ENCODE results near the gene DOCK6. TPM values are rescaled to one million over a fixed set of nuclear protein-coding genes. Genes with fewer than 3 reads are reported as not detected.

The DOCK6 gene
- total RNA-seq, 1 donor from 2014 or later: 7.7 TPM

DNA sequence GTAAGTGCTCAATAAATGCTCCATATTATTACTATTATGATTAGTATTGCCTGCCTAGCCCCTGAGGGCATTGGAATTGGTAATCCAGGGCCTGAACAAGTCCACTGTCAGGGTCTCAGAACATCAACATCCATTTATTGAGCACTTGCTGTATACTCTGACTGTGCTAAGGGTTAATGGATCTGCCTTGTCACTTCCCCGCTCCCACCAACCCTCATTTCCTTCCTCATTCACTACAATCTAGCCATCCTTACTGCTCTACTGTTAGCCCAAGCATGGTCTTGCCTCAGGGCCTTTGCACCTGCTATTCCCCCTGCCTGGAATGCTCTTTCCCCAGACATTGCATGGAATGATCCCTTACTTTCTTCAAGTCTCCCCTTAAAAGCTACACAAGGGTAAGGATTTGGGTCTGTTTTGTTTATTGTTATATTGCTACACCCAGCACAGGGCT, 35.6 kb downstream of the DOCK6 start:
- no peak overlapping the region for H3K4me3 Mint-ChIP-seq
- peaks cover under 1% of the 10 kb centered on the region for H3K9me3 Mint-ChIP-seq
- intact Hi-C loops (cut with micrococcal nuclease): no loop called here
- TF ChIP-seq, protein P1, sequence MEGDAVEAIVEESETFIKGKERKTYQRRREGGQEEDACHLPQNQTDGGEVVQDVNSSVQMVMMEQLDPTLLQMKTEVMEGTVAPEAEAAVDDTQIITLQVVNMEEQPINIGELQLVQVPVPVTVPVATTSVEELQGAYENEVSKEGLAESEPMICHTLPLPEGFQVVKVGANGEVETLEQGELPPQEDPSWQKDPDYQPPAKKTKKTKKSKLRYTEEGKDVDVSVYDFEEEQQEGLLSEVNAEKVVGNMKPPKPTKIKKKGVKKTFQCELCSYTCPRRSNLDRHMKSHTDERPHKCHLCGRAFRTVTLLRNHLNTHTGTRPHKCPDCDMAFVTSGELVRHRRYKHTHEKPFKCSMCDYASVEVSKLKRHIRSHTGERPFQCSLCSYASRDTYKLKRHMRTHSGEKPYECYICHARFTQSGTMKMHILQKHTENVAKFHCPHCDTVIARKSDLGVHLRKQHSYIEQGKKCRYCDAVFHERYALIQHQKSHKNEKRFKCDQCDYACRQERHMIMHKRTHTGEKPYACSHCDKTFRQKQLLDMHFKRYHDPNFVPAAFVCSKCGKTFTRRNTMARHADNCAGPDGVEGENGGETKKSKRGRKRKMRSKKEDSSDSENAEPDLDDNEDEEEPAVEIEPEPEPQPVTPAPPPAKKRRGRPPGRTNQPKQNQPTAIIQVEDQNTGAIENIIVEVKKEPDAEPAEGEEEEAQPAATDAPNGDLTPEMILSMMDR (IDR thresholded peaks at IDR 0.05): no peak
- H3K27me3 Mint-ChIP-seq: no peaks in the 10 kb centered on the region
- DNase-seq (no peak), ATAC-seq (ENCODE audit: low read depth) (no peak)
- peaks cover 3% of the 10 kb centered on the region for H3K36me3 Mint-ChIP-seq (ENCODE audit: low read depth)
- CTCF ChIA-PET: no interaction called here
- H3K4me1 Mint-ChIP-seq: no peaks in the 10 kb centered on the region
- POLR2A ChIA-PET: no interaction called here
- H3K27ac Mint-ChIP-seq: no peak overlapping the region

DNA sequence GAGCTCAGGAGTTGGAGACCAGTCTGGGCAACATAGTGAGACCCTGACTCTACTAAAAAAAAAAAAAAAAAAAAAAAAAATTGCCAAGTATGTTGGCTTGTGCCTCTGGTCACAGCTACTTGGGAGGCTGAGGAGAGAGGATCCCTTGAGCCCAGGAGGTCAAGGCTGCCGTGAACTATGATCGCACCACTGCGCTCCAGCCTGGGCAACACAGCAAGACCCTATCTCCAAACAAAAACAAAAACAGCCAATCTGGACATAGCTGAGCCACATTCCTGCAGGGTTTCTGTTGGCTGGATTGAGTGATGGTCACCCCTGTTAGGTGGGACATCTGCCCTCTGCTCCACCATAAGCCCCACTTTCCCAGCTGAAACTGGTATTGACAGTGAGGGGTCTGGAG, 36.5 kb downstream of the DOCK6 start:
- ChIA-PET CTCF (no interaction called here), POLR2A (no interaction called here)
- Mint-ChIP-seq H3K27ac (no peak overlapping the region), H3K9me3 (peaks cover 9% of the 10 kb centered on the region), H3K4me1 (no peaks in the 10 kb centered on the region), H3K4me3 (no peak overlapping the region), H3K36me3 (ENCODE audit: low read depth) (peaks cover 11% of the 10 kb centered on the region), H3K27me3 (no peaks in the 10 kb centered on the region)
- intact Hi-C loops (cut with micrococcal nuclease): no loop called here
- ATAC-seq (ENCODE audit: low read depth): no peak
- TF ChIP-seq, protein P1 (IDR thresholded peaks at IDR 0.05): no peak
- DNase-seq: no peak

DNA sequence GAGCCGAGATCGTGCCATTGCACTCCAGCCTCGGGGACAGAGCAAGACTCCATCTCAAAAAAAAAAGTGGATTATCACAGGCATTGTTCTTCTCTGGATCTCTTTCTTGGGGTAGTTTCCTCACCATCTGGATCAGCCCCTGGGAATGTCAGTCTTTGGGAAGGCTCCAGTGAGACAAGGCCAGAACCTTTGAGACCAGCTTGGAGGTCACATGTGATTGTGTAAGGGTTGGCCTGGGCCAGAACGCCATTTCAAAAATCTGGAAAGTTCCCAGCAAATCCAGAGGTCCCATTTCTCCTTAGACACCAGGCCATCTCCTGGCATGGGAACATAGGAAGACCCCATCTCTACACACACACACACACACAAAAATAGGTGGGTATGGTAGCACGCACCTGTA, 37.2 kb downstream of the DOCK6 start:
- H3K36me3 Mint-ChIP-seq (ENCODE audit: low read depth): peaks cover 15% of the 10 kb centered on the region
- peaks cover 13% of the 10 kb centered on the region for H3K9me3 Mint-ChIP-seq
- no peak overlapping the region for H3K27ac Mint-ChIP-seq
- H3K4me1 Mint-ChIP-seq: no peaks in the 10 kb centered on the region
- intact Hi-C loops (cut with micrococcal nuclease): no loop called here
- no peaks in the 10 kb centered on the region for H3K27me3 Mint-ChIP-seq
- ChIA-PET POLR2A (no interaction called here), CTCF (interaction anchor here (0.7 kb wide), 1 partner anchor 231 kb away, joined by 3 read pairs; no protein-coding TSS in a partner anchor)
- DNase-seq (no peak), ATAC-seq (ENCODE audit: low read depth) (no peak)
- H3K4me3 Mint-ChIP-seq: no peak overlapping the region
- TF ChIP-seq, protein P1 (IDR thresholded peaks at IDR 0.05): no peak

DNA sequence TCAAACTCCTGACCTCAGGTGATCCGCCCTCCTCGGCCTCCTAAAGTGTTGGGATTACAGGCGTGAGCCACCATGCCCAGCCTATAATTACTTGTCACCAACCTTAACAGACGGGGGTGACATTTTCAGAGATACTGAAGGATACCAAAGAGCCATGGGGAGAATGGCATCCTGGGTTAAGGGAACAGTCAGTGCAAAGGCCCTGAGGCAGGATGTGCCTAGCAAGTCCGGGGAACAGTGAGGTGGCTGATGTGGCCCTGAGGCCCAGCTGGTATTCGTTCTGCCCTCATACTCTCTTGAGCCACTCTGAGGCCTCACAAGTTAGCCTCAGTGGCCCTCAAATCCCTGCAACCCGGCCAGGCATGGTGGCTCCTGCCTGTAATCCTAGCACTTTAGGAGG, 37.9 kb downstream of the DOCK6 start:
- ATAC-seq (ENCODE audit: low read depth) (no peak), DNase-seq (no peak)
- H3K4me3 Mint-ChIP-seq: no peak overlapping the region
- H3K36me3 Mint-ChIP-seq (ENCODE audit: low read depth): peaks cover 15% of the 10 kb centered on the region
- no peaks in the 10 kb centered on the region for H3K4me1 Mint-ChIP-seq
- TF ChIP-seq, protein P1 (IDR thresholded peaks at IDR 0.05): no peak
- ChIA-PET CTCF (interaction anchor here (0.7 kb wide), 1 partner anchor 232 kb away, joined by 3 read pairs; no protein-coding TSS in a partner anchor), POLR2A (no interaction called here)
- H3K27ac Mint-ChIP-seq: no peak overlapping the region
- peaks cover 14% of the 10 kb centered on the region for H3K9me3 Mint-ChIP-seq
- H3K27me3 Mint-ChIP-seq: no peaks in the 10 kb centered on the region
- intact Hi-C loops (cut with micrococcal nuclease): no loop called here

DNA sequence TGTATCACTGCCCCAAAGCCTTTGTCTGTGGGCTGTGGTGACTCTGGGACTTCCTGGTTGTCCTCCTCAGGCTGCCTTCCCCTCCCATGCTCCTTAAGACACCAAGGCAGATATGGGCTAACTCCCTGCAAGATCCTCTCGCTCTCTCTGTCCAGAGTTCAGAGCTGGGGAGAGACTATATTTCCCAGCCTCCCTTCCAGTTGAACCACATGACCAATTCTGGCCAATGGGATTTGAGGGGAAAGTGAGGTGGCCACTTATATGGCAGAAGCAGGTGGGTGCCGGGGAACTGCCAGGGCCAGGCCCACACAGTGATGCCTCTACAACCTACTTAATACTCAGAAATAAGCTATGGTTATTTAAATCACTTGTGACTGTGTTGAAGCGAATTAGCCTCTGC, 39.1 kb downstream of the DOCK6 start:
- Mint-ChIP-seq H3K9me3 (peaks cover 14% of the 10 kb centered on the region), H3K27ac (no peak overlapping the region), H3K4me1 (no peaks in the 10 kb centered on the region), H3K36me3 (ENCODE audit: low read depth) (peaks cover 15% of the 10 kb centered on the region), H3K4me3 (no peak overlapping the region), H3K27me3 (no peaks in the 10 kb centered on the region)
- ATAC-seq (ENCODE audit: low read depth) (no peak), DNase-seq (no peak)
- ChIA-PET CTCF (no interaction called here), POLR2A (no interaction called here)
- intact Hi-C loops (cut with micrococcal nuclease): no loop called here
- TF ChIP-seq, protein P1 (IDR thresholded peaks at IDR 0.05): no peak
